Cardiac fibroblast (primary cell): Measurements from ENCODE around the gene GNAL.

Source experiments
- DNase-seq, 2 donors: peaks; one replicate each; pipeline versions ENCODE4 v3.0.0 to v3.0.0-alpha.2; 2010; ENCODE audit warnings: low read depth in 2 of 2
- H3K4me3 ChIP-seq, 2 donors: replicated peaks in 1 of 2; 1 replicate in 1 of 2; 2 replicates in 1 of 2; pipeline ENCODE4 v1.5.1; 2011; ENCODE audit warnings: low read depth in 2 of 2, low read length in 2 of 2, mild to moderate bottlenecking in 2 of 2, moderate library complexity in 1 of 2
- TF ChIP-seq, protein P1 (sequence below): IDR thresholded peaks from one replicate; pipeline ENCODE4 v1.5.1; 2011; ENCODE audit warnings: low read depth, mild to moderate bottlenecking, low read length, inconsistent platforms

GNAL gene

DNA sequence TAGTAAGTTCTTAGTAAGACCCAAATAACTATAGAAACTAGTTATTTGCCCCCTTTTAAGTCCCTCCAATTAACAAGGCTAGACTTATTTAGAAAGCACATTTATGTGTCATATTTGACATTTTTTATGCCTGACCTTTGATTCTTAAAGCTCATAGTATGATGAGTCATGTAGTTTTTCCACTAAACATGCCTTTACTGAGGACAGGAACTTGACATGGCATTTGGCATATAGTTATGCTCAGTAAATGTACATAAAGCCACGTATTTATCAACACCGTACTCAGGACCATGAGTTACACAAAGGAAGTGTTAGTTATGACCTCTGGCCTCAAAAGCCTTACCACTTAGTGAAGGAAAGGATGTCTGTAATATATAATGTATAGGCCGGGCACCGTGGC, 78.9 kb downstream of the GNAL start:
- H3K4me3 ChIP-seq, result no peak overlapping the region
- TF ChIP-seq, protein P1, sequence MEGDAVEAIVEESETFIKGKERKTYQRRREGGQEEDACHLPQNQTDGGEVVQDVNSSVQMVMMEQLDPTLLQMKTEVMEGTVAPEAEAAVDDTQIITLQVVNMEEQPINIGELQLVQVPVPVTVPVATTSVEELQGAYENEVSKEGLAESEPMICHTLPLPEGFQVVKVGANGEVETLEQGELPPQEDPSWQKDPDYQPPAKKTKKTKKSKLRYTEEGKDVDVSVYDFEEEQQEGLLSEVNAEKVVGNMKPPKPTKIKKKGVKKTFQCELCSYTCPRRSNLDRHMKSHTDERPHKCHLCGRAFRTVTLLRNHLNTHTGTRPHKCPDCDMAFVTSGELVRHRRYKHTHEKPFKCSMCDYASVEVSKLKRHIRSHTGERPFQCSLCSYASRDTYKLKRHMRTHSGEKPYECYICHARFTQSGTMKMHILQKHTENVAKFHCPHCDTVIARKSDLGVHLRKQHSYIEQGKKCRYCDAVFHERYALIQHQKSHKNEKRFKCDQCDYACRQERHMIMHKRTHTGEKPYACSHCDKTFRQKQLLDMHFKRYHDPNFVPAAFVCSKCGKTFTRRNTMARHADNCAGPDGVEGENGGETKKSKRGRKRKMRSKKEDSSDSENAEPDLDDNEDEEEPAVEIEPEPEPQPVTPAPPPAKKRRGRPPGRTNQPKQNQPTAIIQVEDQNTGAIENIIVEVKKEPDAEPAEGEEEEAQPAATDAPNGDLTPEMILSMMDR, result no peak
- DNase-seq, result peak; percentile 24 to 43

- TF ChIP-seq, protein P1, result no peak
- DNase-seq, result no peak
Observed at GRCh38 chr18:11775436-11776174, 86.5 kb downstream of the GNAL start.

GRCh38 chr18:11780042-11780441, 91.0 kb downstream of the GNAL start:
- no peak for DNase-seq
- H3K4me3 ChIP-seq, result no peak overlapping the region
- TF ChIP-seq, protein P1, result no peak

More at GRCh38 chr18:11775436-11776174, 86.5 kb downstream of the GNAL start:
- no peak overlapping the region for H3K4me3 ChIP-seq

GRCh38 chr18:11783716-11784331, 94.8 kb downstream of the GNAL start:
- DNase-seq, result no peak
- TF ChIP-seq, protein P1, result no peak
- H3K4me3 ChIP-seq, result no peak overlapping the region

DNA sequence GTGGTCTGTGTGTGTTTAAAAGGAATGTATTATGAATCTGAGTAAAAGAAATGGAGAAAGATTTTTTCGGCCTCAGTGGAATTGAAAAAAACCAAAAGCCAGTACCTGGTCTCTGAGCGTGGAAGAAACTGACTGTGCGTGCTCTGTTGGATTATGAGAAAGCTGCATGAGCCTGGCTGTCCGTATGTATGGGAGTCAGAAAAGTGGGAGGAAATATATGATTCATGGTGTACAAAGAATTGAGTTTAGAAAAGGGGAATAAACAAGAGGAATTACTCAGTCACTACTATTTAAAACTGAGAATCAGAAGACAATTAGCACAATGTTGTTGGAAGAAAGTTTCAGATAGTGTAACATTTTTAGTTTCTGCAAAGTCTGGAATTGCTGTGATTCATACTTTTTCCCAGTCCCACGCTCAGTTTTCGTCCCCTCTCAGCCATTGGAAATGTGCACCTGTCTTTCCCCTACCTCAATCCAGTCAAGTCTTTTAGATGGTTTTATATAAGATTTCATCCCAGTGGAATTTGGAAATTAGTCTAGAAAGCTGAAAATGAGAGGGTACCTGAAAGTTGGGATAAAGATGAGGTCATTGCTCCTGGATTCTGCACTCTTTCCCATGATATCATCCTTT, 95.7 kb downstream of the GNAL start:
- H3K4me3 ChIP-seq, result no peak overlapping the region
- TF ChIP-seq, protein P1, result no peak

GRCh38 chr18:11785444-11786055, 96.5 kb downstream of the GNAL start:
- H3K4me3 ChIP-seq, result no peak overlapping the region
- TF ChIP-seq, protein P1, result no peak
- no peak for DNase-seq

More for the DNA sequence above, 95.7 kb downstream of the GNAL start:
- DNase-seq, result no peak
